Stimulated activated CD4-positive, alpha-beta T cell treated with anti-CD3 and anti-CD28 coated beads, Interleukin-2, amount 100 ng/mL, for 24 hours (primary cell): Measurements from ENCODE around the gene PABPC1L.

Experiments used
- DNase-seq, 2 donors: peaks; one replicate each; pipeline ENCODE4 v3.0.0-alpha.2; 2020

The PABPC1L gene

GRCh38 chr20:44901974-44902373 lies 7.9 kb upstream of the PABPC1L start:
- no peak for DNase-seq

DNA sequence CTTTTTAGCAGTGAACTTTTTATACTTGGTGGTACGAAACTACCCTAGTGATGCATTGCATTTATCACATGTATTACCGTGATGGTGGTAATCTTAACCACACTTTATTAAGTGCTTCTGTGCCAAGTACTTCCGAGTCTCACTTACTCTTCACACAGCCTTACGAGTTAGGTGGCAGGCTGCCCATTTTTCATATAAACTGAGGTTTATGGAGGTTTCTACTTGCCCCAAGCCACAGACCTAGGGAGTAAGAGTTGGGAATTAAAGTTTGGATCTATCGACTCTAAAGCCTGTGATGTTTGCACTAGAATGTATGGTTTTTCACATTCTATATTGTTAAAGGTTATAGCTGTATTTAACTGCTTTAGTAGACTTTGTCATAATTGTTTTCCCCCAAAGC lies 5.5 kb upstream of the PABPC1L start:
- no peak for DNase-seq

DNA sequence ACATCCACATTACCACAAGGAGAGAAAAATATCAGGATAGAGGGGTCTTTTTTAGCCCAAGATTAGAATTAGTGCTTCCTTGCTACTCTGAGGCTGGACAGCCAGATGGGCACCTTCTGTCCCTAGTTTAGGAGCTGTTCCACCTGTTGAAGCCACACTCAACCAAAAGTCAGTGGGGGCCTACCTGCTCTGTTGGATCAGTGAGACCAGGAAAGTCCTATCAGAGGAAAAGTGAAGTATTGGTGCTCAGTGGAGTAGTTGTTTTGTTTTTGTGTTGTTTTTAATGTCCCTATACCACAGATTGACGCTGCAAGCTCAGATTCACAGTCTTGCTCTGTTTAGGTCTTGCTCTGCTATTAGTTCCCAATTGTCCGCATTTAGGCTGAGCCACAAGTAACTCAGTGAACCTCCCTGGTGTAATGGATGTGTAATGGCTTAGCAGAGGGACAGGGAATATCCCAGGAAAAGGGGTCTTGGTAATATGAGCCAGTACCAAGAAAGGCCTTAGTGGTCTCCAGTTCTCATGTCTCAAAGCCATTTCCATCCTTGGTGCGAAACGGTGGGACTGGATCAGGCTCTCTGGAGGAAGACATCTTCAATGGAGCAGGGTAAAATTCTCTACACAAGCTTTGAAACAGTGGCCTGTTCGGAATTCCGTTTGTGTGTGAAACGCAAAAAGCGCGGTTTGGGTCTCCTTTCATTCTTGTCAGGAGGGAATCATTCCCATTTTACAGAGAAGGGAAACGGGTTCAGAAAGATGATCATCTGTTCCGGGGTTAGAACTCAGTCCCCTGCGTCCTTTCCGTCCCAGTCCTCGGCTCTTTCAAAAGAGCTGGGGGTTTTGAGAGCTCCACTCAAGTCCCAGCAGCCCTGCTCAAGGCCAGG lies 631 bp upstream of the PABPC1L start:
- DNase-seq = no peak

DNA sequence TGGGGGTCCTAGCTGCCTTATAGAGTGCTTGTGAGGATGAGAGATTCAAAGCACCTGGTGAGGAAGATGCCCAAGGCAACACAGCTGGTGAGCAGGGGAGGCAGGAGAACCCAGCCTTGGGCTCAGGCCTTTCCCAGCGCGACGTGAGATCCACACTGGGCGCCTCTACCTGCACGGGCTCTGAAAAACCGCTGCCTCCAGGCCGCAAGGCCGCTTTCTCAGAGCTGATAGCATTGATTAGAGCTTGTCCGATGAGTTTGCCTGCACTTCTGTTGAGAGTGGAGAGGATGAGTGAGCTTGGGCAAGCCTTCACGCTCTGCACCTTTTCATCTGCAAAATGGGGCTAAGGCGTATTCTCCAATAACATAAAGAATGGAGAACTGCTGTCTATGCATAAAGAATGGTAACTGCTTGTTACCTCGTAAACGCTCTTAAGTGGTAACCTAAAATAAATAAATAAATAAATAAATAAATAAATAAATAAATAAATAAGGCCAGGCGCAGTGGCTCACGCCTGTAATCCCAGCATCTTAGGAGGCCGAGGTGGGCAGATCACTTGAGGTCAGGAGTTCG lies 916 bp downstream of the PABPC1L start:
- DNase-seq = no peak

GRCh38 chr20:44911264-44911921 lies 1.5 kb downstream of the PABPC1L start:
- peak; percentile 46 to 70 for DNase-seq

DNA sequence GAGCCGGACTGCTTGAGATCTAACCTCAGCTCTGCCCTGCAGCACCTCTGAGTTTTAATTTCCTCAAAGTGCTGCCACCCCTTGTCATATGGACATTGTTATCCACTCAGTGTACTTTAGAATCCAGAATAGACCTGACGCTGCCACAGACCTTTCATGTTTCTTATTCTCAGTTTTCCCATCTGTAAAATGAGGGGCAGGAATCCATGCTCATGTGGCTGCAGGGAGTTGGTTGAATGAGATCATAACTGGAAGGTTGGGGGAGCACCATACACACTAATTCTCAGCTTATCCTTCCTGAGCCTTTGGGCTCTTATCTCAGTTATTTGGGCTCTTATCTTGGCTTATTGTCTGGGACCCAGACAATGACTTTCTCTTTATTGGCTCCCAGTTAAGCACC lies 2.3 kb downstream of the PABPC1L start:
- DNase-seq = no peak

DNA sequence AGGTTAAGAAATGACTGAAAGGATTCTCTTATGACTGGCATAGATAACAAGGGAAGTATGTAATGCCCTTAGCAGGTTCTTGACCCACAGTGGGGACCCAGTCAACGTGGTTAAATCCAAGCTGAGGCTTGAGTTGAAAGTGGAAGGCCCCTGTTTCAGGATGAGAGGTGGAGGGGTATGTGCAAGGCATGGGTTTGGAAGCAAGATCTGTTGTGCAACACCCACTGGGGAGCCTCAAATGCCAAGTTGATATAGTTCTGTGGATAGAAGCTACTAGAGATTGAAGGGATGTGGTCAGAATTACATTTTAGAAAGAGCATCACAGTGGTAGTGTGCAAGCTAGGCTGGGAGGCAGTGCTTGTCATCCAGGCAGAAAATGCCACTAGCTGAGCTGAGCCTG lies 5.1 kb downstream of the PABPC1L start:
- no peak for DNase-seq

- DNase-seq = no peak
These were observed 6.7 kb downstream of the PABPC1L start for GRCh38 chr20:44916586-44916985.

DNA sequence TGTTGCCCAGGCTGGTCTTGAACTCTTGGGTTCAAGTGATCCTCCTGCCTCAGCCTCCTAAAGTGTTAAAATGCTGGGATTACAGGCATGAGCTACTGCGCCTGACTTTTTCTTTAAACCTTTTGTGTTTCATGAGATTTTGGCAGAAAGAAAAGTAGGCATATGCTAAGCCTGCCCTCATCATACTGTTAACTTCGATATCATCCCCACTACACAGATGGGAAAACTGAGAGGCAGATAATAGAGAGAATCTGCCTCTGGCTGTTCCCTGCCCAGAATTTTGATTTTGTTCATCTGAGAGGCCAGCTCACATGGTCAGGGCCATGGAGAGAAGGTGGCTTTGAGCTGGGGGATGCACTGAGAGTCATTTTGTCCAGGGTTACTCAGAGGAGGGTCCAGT lies 7.5 kb downstream of the PABPC1L start:
- no peak for DNase-seq

DNA sequence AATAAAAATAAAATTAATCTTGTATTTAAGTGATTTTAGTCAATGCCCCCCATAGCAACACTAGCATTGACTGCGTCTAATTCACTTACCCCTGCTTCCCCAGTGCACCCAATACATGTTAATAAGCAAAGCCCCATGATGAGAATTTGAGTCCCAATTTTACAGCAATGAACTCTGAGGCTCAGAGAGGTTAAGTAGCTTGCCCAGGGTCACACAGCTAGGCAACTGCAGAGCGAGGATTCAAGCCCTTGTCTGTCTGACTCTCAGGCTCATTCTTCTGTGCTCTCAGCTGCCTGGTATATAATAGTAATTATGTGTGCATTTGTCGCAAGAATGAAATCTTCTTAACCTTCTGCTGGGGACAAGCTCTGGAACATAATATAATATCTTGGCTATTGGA lies 8.5 kb downstream of the PABPC1L start:
- DNase-seq = no peak

DNA sequence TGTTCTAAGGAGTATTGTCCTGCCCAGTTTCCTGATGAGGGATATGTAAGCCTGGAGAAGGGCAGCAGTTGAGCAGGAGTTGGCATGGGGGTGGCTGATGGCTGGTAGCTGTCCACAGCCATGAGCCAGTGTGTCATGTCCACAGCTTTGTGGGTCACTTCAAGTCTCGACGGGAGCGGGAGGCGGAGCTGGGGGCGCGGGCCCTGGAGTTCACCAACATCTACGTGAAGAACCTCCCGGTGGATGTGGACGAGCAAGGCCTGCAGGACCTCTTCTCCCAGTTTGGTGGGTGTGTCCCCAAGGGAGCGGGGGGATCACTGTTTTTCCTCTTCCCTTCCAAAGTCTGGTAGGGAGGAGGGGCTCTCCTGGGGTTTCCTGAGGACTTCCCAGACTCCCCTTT lies 8.9 kb downstream of the PABPC1L start:
- no peak for DNase-seq

GRCh38 chr20:44921447-44921846 lies 11.6 kb downstream of the PABPC1L start:
- no peak for DNase-seq

DNA sequence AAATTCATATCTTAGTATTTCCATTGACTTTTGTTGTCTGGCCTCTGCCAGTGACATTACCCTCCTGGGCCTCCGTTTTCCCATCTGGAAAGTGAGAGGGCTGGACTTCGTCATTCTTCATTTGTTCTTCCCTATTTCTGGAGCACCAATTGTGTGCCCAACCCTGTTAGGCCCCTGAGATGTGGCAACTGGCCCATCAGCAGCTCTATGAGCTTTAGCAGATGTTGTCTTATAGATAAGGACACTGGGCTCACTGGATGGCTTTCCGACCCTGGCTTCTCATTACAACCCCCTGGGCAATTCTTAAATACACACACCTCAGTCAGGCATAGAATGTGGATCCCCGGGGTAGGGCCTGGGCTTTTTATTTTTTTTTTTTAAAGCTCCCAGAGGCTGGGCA lies 14.7 kb downstream of the PABPC1L start:
- no peak for DNase-seq

- DNase-seq = no peak
These were observed 18.7 kb downstream of the PABPC1L start for GRCh38 chr20:44928595-44928994.

GRCh38 chr20:44930517-44931168 lies 20.8 kb downstream of the PABPC1L start:
- no peak for DNase-seq

DNA sequence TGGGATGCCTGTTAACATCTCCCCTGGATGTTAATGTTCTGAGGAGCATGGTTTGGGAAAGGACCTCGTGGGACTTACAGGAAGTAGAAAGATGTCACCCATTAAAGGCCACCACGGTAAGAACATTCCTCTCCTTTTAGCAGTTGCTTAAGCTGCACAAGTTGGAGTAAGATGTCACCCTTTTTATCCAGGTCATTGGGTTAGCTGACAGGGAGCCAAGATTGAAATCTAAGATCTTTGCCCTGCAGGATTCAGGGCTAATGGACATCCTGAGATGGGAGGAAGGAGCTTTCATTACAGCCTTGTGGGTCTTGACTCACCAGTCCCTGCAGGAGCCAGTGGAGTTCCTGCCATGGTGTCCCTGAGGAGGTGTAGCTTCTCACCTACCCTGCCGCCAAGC lies 22.1 kb downstream of the PABPC1L start:
- no peak for DNase-seq

DNA sequence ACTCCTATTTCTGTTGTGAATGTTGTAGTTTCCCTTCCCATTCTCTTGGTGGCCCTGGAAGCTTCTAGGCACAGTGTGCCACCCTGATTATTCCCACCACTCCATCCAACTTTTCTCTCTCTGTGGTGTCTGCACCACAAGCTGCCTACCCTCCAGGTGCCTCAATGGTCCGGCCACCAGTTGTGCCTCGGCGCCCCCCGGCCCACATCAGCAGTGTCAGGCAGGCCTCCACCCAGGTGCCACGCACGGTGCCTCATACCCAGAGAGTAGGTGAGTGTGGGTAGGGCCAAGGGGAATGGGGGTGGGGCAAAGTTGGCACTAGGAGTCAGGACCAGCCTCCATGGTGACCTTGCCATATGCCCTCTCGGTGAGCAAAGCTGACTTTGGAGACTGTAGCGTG lies 23.1 kb downstream of the PABPC1L start:
- DNase-seq = no peak

GRCh38 chr20:44936510-44936909 lies 26.6 kb downstream of the PABPC1L start:
- no peak for DNase-seq

DNA sequence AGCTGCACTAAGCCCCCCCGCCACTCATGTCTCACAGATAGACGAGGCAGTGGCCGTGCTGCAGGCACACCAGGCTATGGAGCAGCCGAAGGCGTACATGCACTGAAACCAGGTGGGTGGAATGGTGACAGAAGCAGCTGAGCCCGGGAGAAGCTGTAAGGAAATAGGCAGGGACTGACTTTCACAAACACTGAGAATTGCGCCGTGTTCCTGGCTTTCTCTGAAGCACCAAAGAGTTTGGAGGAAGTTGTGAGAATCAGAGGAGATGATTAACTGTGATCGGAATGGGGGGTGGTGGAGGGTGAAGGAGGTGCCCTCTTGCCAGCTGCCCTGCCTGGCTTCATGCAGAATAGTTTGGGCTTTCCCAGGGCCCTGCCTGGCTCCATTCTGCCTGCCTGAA lies 28.8 kb downstream of the PABPC1L start:
- DNase-seq = no peak

GRCh38 chr20:44941120-44941691 lies 31.3 kb downstream of the PABPC1L start:
- no peak for DNase-seq

DNA sequence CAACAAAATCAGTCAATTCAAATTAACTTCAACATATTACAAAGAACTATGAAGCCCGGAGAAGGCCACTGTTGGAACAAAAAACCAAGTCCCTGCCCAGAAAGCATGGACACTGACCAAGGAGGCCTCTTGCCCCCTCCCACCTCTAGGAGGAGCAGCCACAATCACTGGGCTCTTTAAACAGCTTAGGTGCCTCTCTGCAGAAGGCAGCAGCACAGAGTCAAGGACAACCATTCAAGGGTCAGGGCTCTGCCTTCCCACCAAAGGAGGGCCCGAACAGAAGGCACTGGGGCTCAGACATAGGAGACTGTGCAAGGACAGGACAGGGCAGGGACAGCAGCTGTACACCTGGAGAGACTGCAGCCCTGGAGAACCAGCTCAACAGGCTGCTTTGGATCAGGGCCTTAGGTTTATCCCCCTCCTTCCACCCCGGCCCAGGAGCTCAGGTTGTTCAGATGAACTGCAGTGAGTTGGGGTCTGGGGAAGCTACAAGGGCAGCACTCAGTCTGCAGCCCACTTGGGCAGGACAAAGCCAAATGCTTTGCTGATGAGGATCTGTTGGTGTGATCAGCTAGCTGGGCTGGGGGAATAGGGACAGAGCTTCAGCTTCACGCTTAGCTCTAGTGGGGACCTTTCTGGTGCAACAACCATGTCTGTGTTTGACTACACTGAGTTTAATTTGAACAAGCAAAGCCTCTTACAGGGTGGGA lies 32.6 kb downstream of the PABPC1L start:
- no peak for DNase-seq

DNA sequence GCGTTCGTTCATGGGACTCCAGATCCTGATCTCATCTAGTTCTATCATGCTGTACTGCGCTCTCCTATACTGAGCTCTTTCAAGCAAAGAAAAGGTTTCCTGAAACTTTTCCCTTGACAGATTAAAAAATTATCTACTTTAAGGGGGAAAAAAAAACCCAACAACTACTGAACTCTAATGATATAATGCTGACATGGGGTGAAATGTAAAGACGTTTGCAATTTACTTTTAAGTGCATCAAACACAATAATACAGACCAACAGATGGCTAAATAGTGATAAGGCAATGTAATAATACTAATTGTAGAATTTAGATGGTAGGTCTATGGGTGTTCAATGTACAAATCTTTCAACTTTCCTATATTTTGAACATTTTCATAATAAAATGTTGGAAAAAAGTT lies 34.0 kb downstream of the PABPC1L start:
- DNase-seq = no peak

- no peak for DNase-seq
These were observed 35.4 kb downstream of the PABPC1L start for GRCh38 chr20:44945261-44945660.
